ENCODE data around the gene RPSA. TPM values are rescaled to one million over a fixed set of nuclear protein-coding genes. Genes with fewer than 3 reads are reported as not detected.
"Not testable (repeated sequence)": the region's sequence is repeated elsewhere in the genome, so short reads cannot be mapped to it uniquely, and the experiment has no call there.

RPSA gene
- total RNA-seq, 8 experiments from 2014 or later = 912 to 1,578 (median 1,429) TPM

DNA sequence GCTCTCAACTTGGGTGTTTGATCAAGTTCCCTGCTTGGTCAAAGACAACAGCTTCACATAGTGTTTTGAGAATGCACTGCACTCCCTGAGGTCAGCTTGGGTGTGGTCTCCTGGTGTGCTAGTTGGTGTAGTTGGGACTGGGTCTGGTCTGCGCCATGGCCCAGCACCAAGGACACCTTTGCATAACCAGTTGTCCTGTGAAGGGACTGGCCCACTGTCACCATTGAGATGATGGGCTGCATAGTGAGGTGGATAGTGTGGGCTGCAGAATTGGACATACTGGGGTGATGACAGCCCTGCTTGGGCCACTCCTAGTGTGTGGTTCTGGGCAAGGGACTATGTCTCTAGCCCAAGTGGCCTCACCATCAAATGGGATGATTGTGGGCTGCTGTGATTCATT lies 9.5 kb downstream of the RPSA start:
- peak in 4 of 8 experiments; percentile 14 to 41 (median 24) for ATAC-seq (replicated peaks in 6 of 8)

DNA sequence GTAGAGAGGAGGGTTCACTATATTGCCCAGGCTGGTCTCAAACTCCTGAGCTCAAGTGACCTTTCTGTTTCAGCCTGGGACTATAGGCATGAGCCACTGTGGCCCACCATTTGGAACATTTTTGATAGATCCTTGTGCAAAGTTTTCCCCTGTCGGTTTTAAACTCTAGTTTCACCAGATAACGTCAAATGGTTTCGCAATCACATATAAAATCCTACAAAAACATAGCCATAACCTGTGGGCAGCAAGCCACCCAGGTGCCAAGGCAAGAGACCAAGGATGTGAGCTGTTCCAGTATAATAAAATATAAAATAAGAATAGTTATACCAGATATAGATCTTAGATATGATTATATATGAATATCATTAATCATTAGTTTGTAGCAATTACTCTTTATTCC lies 10.5 kb downstream of the RPSA start:
- H3K4me1 ChIP-seq (replicated peaks in 1 of 2); H3K27ac ChIP-seq; in situ Hi-C loops (cut with MboI; ENCODE audit: low pct_unique_long_range_greater_than_20kb in 2 of 9, low sequenced_read_pairs in 9 of 9, unreplicated experiment in 9 of 9); H3K4me3 ChIP-seq: not testable (repeated sequence)
- ATAC-seq (replicated peaks in 6 of 8) = peak in 1 of 8 experiments; percentile 10
- 42 to 100% (median 80%) methylated on average over 1 to 3 of the region's 3 CpGs; no CpG with 5 or more reads in 3 of the 10 experiments for WGBS, 10 experiments

More for the DNA sequence above, 9.5 kb downstream of the RPSA start:
- Histone ChIP-seq H3K27ac (no peak overlapping the region), H3K4me1 (replicated peaks in 1 of 2) (peaks cover 0 to 5% of the 10 kb centered on the region in 2 donors), H3K4me3 (no peak overlapping the region)
- in situ Hi-C loops (cut with MboI; ENCODE audit: low pct_unique_long_range_greater_than_20kb in 2 of 9, low sequenced_read_pairs in 9 of 9, unreplicated experiment in 9 of 9) = no loop called here
- 57 to 83% methylated on average over 1 of the region's 1 CpG; no CpG with 5 or more reads in 8 of the 10 experiments for WGBS, 10 experiments

DNA sequence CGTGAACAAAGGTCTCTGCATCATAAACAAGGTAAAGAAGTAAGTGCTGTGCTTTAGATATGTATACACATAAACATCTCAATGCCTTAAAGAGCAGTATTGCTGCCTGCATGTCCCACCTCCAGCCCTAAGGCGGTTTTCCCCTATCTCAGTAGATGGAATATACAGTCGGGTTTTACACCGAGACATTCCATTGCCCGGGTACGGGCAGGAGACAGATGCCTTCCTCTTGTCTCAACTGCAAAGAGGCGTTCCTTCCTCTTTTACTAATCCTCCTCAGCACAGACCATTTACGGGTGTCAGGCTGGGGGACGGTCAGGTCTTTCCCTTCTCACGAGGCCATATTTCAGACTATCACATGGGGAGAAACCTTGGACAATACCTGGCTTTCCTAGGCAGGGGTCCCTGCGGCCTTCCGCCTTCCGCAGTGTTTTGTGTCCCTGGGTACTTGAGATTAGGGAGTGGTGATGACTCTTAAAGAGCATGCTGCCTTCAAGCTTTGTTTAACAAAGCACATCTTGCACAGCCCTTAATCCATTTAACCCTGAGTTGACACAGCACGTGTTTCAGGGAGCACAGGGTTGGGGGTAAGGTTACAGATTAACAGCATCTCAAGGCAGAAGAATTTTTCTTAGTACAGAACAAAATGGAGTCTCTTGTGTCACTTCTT lies 12.2 kb downstream of the RPSA start:
- 40 to 70% (median 52%) methylated on average over 1 to 5 of the region's 14 CpGs; no CpG with 5 or more reads in 4 of the 10 experiments for WGBS, 10 experiments
- in situ Hi-C loops (cut with MboI; ENCODE audit: low pct_unique_long_range_greater_than_20kb in 2 of 9, low sequenced_read_pairs in 9 of 9, unreplicated experiment in 9 of 9); ATAC-seq (replicated peaks in 6 of 8); H3K27ac ChIP-seq; H3K4me3 ChIP-seq; H3K4me1 ChIP-seq (replicated peaks in 1 of 2): not testable (repeated sequence)

DNA sequence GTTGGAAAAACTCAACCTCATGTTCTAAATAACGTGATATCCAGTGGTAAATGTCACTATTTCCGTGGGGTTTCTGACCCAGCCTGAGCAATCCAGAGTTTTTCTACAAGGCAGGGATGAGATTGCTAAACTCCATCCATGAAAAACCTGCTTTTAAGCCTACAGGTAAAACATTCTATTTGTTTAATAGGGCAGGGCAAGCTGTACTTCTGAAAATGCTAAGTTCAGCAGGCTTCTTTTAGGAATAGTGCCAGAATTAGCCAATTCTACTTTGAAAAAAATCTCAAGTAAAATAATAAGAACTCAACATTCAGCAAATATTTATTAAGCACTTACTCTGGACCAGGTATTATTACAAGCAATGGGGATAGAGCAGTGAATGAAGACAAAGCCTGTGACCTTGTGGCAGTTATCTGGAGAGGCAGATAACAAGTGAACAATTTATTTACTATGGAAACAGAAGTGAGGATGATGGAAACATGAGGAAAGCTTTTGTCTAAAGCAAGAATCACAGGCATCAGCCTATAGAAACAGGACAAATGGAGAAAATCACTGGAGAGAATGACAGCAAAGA lies 13.3 kb downstream of the RPSA start:
- H3K4me3 ChIP-seq = no peak overlapping the region
- ATAC-seq (replicated peaks in 6 of 8) = no peak
- H3K27ac ChIP-seq = no peak overlapping the region
- H3K4me1 ChIP-seq (replicated peaks in 1 of 2) = peaks cover 0 to 5% of the 10 kb centered on the region in 2 donors
- 40 to 92% (median 83%) methylated on average over 2 of the region's 2 CpGs; no CpG with 5 or more reads in 3 of the 10 experiments for WGBS, 10 experiments
- in situ Hi-C loops (cut with MboI; ENCODE audit: low pct_unique_long_range_greater_than_20kb in 2 of 9, low sequenced_read_pairs in 9 of 9, unreplicated experiment in 9 of 9) = no loop called here

- peaks cover 0 to 5% of the 10 kb centered on the region in 2 donors for H3K4me1 ChIP-seq (replicated peaks in 1 of 2)
- no peak for ATAC-seq (replicated peaks in 6 of 8)
- no peak overlapping the region for H3K27ac ChIP-seq
- H3K4me3 ChIP-seq = no peak overlapping the region
- WGBS, 10 experiments = 60 to 100% (median 100%) methylated on average over 1 to 2 of the region's 2 CpGs; no CpG with 5 or more reads in 2 of the 10 experiments
- in situ Hi-C loops (cut with MboI; ENCODE audit: low pct_unique_long_range_greater_than_20kb in 2 of 9, low sequenced_read_pairs in 9 of 9, unreplicated experiment in 9 of 9) = no loop called here
Measured at GRCh38 chr3:39420543-39420942, 14.0 kb downstream of the RPSA start.

DNA sequence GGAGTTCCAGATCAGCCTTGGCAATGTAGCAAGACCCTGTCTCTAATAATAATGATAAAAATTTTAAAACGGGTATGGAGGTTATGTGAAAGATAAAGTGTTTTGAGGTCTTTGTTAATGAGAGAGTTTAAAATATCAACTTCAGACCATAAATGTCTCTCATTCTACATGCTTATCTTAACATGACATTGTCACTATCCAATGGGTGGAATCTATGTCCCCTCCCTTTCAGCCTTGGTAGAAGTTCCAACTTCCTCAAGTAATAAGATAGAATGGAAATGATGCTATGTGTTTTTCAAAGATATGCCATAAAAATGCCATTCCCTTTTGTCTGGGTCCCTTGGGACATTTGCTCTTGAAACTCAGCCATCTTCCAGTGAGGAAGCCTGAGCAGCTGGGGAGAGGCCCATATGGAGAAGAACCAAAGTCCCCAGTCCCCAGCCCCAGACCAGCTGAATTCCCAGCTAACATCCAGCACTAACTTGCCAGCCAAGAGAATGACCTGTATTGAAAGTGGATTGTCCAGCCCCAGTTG lies 17.0 kb downstream of the RPSA start:
- Histone ChIP-seq H3K4me1 (replicated peaks in 1 of 2) (peaks cover 0 to 5% of the 10 kb centered on the region in 2 donors), H3K27ac (no peak overlapping the region), H3K4me3 (no peak overlapping the region)
- in situ Hi-C loops (cut with MboI; ENCODE audit: low pct_unique_long_range_greater_than_20kb in 2 of 9, low sequenced_read_pairs in 9 of 9, unreplicated experiment in 9 of 9) = no loop called here
- 56 to 80% (median 75%) methylated on average over 1 of the region's 1 CpG; no CpG with 5 or more reads in 3 of the 10 experiments for WGBS, 10 experiments
- peak in 1 of 8 experiments; percentile 24 for ATAC-seq (replicated peaks in 6 of 8)

- WGBS, 10 experiments = 13 to 71% (median 33%) methylated on average over 1 of the region's 1 CpG; no CpG with 5 or more reads in 3 of the 10 experiments
- ATAC-seq (replicated peaks in 6 of 8) = peak in 2 of 8 experiments; percentile 87 to 89
- Histone ChIP-seq H3K27ac (no peak overlapping the region), H3K4me1 (replicated peaks in 1 of 2) (no peaks in the 10 kb centered on the region), H3K4me3 (no peak overlapping the region)
- in situ Hi-C loops (cut with MboI; ENCODE audit: low pct_unique_long_range_greater_than_20kb in 2 of 9, low sequenced_read_pairs in 9 of 9, unreplicated experiment in 9 of 9) = loop anchor here in 2 of 9 experiments (25.0 kb wide), 2 partner anchors 736 to 886 kb away; partner anchors contain the start of gene EIF1B (in 1 of the 2)
Measured at GRCh38 chr3:39426312-39426711, 19.8 kb downstream of the RPSA start.

DNA sequence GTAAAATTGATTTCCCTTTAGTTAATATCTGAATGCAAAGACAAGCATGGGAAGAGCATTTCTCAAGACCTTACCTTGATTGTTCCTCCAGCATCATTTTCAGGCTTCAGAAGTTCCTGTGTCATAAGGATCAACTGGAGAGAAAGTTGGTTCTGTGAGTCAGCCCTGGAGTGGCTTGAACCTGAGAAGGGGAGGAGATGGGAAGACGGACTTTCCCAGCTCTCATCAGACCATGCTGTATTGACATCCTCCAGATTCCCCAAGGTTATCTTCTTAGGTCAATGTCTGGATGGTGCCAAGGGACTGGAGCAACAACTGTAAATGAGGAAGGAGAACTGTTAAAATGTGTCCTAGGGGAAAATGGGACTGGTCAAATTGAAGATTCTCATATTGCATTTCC lies 21.0 kb downstream of the RPSA start:
- Histone ChIP-seq H3K27ac (no peak overlapping the region), H3K4me1 (replicated peaks in 1 of 2) (no peaks in the 10 kb centered on the region), H3K4me3 (no peak overlapping the region)
- WGBS, 10 experiments = 100% methylated on average over 1 of the region's 1 CpG; no CpG with 5 or more reads in 7 of the 10 experiments
- ATAC-seq (replicated peaks in 6 of 8) = no peak
- in situ Hi-C loops (cut with MboI; ENCODE audit: low pct_unique_long_range_greater_than_20kb in 2 of 9, low sequenced_read_pairs in 9 of 9, unreplicated experiment in 9 of 9) = loop anchor here in 2 of 9 experiments (25.0 kb wide), 2 partner anchors 735 to 885 kb away; partner anchors contain the start of gene EIF1B (in 1 of the 2)

GRCh38 chr3:39428745-39429201 lies 22.3 kb downstream of the RPSA start:
- in situ Hi-C loops (cut with MboI; ENCODE audit: low pct_unique_long_range_greater_than_20kb in 2 of 9, low sequenced_read_pairs in 9 of 9, unreplicated experiment in 9 of 9) = loop anchor here in 2 of 9 experiments (25.0 kb wide), 2 partner anchors 734 to 884 kb away; partner anchors contain the start of gene EIF1B (in 1 of the 2)
- Histone ChIP-seq H3K4me1 (replicated peaks in 1 of 2) (no peaks in the 10 kb centered on the region), H3K27ac (no peak overlapping the region), H3K4me3 (no peak overlapping the region)
- ATAC-seq (replicated peaks in 6 of 8) = no peak
- 40 to 100% (median 86%) methylated on average over 1 to 9 of the region's 22 CpGs; no CpG with 5 or more reads in 4 of the 10 experiments for WGBS, 10 experiments

GRCh38 chr3:39429466-39429865 lies 22.9 kb downstream of the RPSA start:
- Histone ChIP-seq H3K4me1 (replicated peaks in 1 of 2) (no peaks in the 10 kb centered on the region), H3K27ac (no peak overlapping the region), H3K4me3 (no peak overlapping the region)
- 60 to 100% (median 90%) methylated on average over 1 to 8 of the region's 11 CpGs; no CpG with 5 or more reads in 3 of the 10 experiments for WGBS, 10 experiments
- in situ Hi-C loops (cut with MboI; ENCODE audit: low pct_unique_long_range_greater_than_20kb in 2 of 9, low sequenced_read_pairs in 9 of 9, unreplicated experiment in 9 of 9) = loop anchor here in 2 of 9 experiments (25.0 kb wide), 2 partner anchors 733 to 883 kb away; partner anchors contain the start of gene EIF1B (in 1 of the 2)
- no peak for ATAC-seq (replicated peaks in 6 of 8)

GRCh38 chr3:39432342-39432741 lies 25.8 kb downstream of the RPSA start:
- Histone ChIP-seq H3K4me3 (no peak overlapping the region), H3K4me1 (replicated peaks in 1 of 2) (no peaks in the 10 kb centered on the region), H3K27ac (no peak overlapping the region)
- in situ Hi-C loops (cut with MboI; ENCODE audit: low pct_unique_long_range_greater_than_20kb in 2 of 9, low sequenced_read_pairs in 9 of 9, unreplicated experiment in 9 of 9) = loop anchor here in 2 of 9 experiments (25.0 kb wide), 2 partner anchors 730 to 880 kb away; partner anchors contain the start of gene EIF1B (in 1 of the 2)
- 77 to 100% (median 87%) methylated on average over 1 to 4 of the region's 5 CpGs for WGBS, 10 experiments
- ATAC-seq (replicated peaks in 6 of 8) = no peak

DNA sequence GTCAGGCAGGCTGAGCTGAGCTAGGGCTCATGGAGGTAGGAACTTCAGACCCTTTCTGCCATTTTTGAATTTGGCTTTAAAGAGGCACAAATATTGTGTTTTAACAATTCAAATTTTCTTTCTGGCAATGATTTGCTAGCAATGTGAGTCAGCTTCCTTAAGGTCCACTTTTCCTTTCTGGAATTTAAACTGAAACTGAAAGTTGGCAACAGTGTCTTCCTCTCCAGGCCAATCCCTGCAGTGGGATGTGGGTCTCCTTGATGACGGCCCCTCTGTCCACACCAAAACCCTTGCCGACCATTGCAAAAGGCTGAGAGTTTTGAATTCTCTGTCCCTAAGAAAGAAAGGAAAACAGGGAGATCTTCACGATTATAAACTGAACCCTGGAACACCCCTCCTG lies 27.1 kb downstream of the RPSA start:
- Histone ChIP-seq H3K4me1 (replicated peaks in 1 of 2) (no peaks in the 10 kb centered on the region), H3K4me3 (no peak overlapping the region), H3K27ac (no peak overlapping the region)
- in situ Hi-C loops (cut with MboI; ENCODE audit: low pct_unique_long_range_greater_than_20kb in 2 of 9, low sequenced_read_pairs in 9 of 9, unreplicated experiment in 9 of 9) = loop anchor here in 2 of 9 experiments (25.0 kb wide), 2 partner anchors 729 to 879 kb away; partner anchors contain the start of gene EIF1B (in 1 of the 2)
- peak in 3 of 8 experiments; percentile 43 to 48 (median 45) for ATAC-seq (replicated peaks in 6 of 8)
- WGBS, 10 experiments = 50 to 100% (median 83%) methylated on average over 1 to 3 of the region's 3 CpGs; no CpG with 5 or more reads in 3 of the 10 experiments
